IMR-90 (cell line): ENCODE results near the gene CACNA1I. TPM values are rescaled to one million over a fixed set of nuclear protein-coding genes. Genes with fewer than 3 reads are reported as not detected.

Experiments
- ATAC-seq: fragments of 200-7000 bp; cut with Tn5 transposase; 2 replicates; pipeline ENCODE4 v1.9.1; 2020; ENCODE audit warnings: low read depth, mild to moderate bottlenecking, moderate library complexity
- BruUV-seq: library from RNA; stranded (reverse); fragments of 400-500 nt; replicated peaks from 2 replicates; lab custom pipeline; 2021; lab: Mats Ljungman, UMichigan
- CTCF ChIA-PET: fragments of 300-600 bp; formaldehyde crosslinking; extraction: SDS; loops from one replicate; lab custom pipeline; 2021; ENCODE audit warnings: antibody characterized with exemption; lab: Yijun Ruan, JAX
- POLR2A ChIA-PET: fragments of 300-600 bp; sonication (Branson Sonifier 250); formaldehyde crosslinking; loops from one replicate; lab custom pipeline; 2022; ENCODE audit warnings: antibody characterized with exemption; ENCODE audit not compliant: unreplicated experiment; lab: Charles Lee
- DNase-seq: peaks from one replicate; pipeline ENCODE4 v3.0.0; 2013
- H2AFZ ChIP-seq: replicated peaks from 2 replicates; pipeline ENCODE3; 2013; ENCODE audit warnings: low read length, mild to moderate bottlenecking; ENCODE audit not compliant: poor library complexity
- H2AK5ac ChIP-seq: 2 replicates; pipeline ENCODE4 v1.6.1; 2013; ENCODE audit warnings: low read depth, low read length, inconsistent platforms
- H2AK9ac ChIP-seq: replicated peaks from 2 replicates; pipeline ENCODE3; 2013; ENCODE audit warnings: mild to moderate bottlenecking, low read depth, low read length, moderate library complexity; ENCODE audit not compliant: poor library complexity
- H2BK120ac ChIP-seq: 2 replicates; pipeline ENCODE4 v1.6.1; 2013; ENCODE audit warnings: low read depth, low read length, inconsistent platforms
- H2BK15ac ChIP-seq: 3 replicates; pipeline ENCODE4 v1.6.1; 2013; ENCODE audit warnings: low read depth, low read length, inconsistent platforms
- H2BK20ac ChIP-seq: 2 replicates; pipeline ENCODE4 v1.6.1; 2013; ENCODE audit warnings: low read depth, mild to moderate bottlenecking, inconsistent platforms, low read length, moderate library complexity
- H2BK5ac ChIP-seq: 2 replicates; pipeline ENCODE4 v1.6.1; 2013; ENCODE audit warnings: mild to moderate bottlenecking, low read depth, low read length, inconsistent platforms; ENCODE audit not compliant: poor library complexity, severe bottlenecking
- H3K14ac ChIP-seq: replicated peaks from 2 replicates; pipeline ENCODE4 v1.6.1; 2013; ENCODE audit warnings: low read depth, low read length, inconsistent platforms
- H3K18ac ChIP-seq: 2 replicates; pipeline ENCODE4 v1.6.1; 2013; ENCODE audit warnings: low read depth, low read length, control low read depth
- H3K23ac ChIP-seq: 2 replicates; pipeline ENCODE4 v1.6.1; 2013; ENCODE audit warnings: low read depth, low read length, inconsistent platforms
- H3K27ac ChIP-seq: 2 replicates; pipeline ENCODE4 v1.5.1; 2013; ENCODE audit warnings: mild to moderate bottlenecking, control low read depth, low read length; ENCODE audit not compliant: insufficient read depth
- H3K27me3 ChIP-seq: 2 replicates; pipeline ENCODE4 v1.6.1; 2013; ENCODE audit warnings: low read length; ENCODE audit not compliant: control insufficient read depth, insufficient read depth
- H3K36me3 ChIP-seq: 2 replicates; pipeline ENCODE4 v1.6.1; 2013; ENCODE audit warnings: low read length, mixed read lengths; ENCODE audit not compliant: control insufficient read depth, insufficient read depth
- H3K4ac ChIP-seq: 2 replicates; pipeline ENCODE4 v1.6.1; 2013; ENCODE audit warnings: low read depth, low read length, inconsistent platforms
- H3K4me1 ChIP-seq: 2 replicates; pipeline ENCODE4 v1.6.1; 2013; ENCODE audit warnings: low read length, mixed read lengths; ENCODE audit not compliant: control insufficient read depth, insufficient read depth
- H3K4me2 ChIP-seq: 2 replicates; pipeline ENCODE4 v1.6.1; 2013; ENCODE audit warnings: low read depth, mild to moderate bottlenecking, control low read depth, low read length, moderate library complexity
- H3K4me3 ChIP-seq: 2 replicates; pipeline ENCODE4 v1.5.1; 2013; ENCODE audit warnings: low read depth, mild to moderate bottlenecking, control low read depth, low read length, moderate library complexity; ENCODE audit not compliant: insufficient read depth
- H3K56ac ChIP-seq: 2 replicates; pipeline ENCODE4 v1.6.1; 2013; ENCODE audit warnings: low read length, inconsistent platforms; ENCODE audit not compliant: insufficient read depth; ENCODE audit errors: extremely low read depth
- H3K79me1 ChIP-seq, 2 experiments: 2 replicates each; pipeline ENCODE4 v1.6.1; 2013; ENCODE audit warnings: low read length in 2 of 2, inconsistent platforms in 1 of 2, low read depth in 1 of 2
- H3K9ac ChIP-seq: 2 replicates; pipeline ENCODE4 v1.6.1; 2013; ENCODE audit warnings: low read depth, low read length, control low read depth
- H3K9me1 ChIP-seq: 2 replicates; pipeline ENCODE4 v1.6.1; 2013; ENCODE audit warnings: low read length, inconsistent platforms; ENCODE audit not compliant: insufficient read depth
- H3K9me3 ChIP-seq: 2 replicates; pipeline ENCODE4 v1.6.1; 2013; ENCODE audit warnings: low read length; ENCODE audit not compliant: control insufficient read depth, insufficient read depth
- H4K20me1 ChIP-seq: 2 replicates; pipeline ENCODE4 v1.6.1; 2013; ENCODE audit warnings: low read length, inconsistent platforms; ENCODE audit not compliant: insufficient read depth
- H4K5ac ChIP-seq: 2 replicates; pipeline ENCODE4 v1.6.1; 2013; ENCODE audit warnings: mild to moderate bottlenecking, low read depth, low read length, control low read depth
- H4K8ac ChIP-seq, 2 experiments: 2 replicates each; pipeline ENCODE4 v1.6.1; 2013; ENCODE audit warnings: low read depth in 2 of 2, low read length in 2 of 2, control low read depth in 1 of 2, inconsistent platforms in 1 of 2
- H4K91ac ChIP-seq: 2 replicates; pipeline ENCODE4 v1.6.1; 2013; ENCODE audit warnings: low read depth, low read length, inconsistent platforms; ENCODE audit not compliant: insufficient read depth
- BHLHE40 ChIP-seq: fragments of 150-350 bp; IDR thresholded peaks from 2 replicates; pipeline ENCODE4 v1.6.1; 2016; ENCODE audit warnings: mild to moderate bottlenecking, low read depth, low read length
- FOS ChIP-seq: fragments of 150-350 bp; IDR thresholded peaks from 2 replicates; pipeline ENCODE4 v1.6.1; 2016; ENCODE audit warnings: low read depth, low read length
- MAZ ChIP-seq: IDR thresholded peaks from 2 replicates; pipeline ENCODE4 v1.6.1; 2012; ENCODE audit warnings: low read depth, mild to moderate bottlenecking, low read length, improper control_type of control experiment, moderate library complexity, borderline replicate concordance
- POLR2A ChIP-seq: IDR thresholded peaks from 2 replicates; pipeline ENCODE4 v1.6.1; 2012; ENCODE audit warnings: mild to moderate bottlenecking, low read depth, low read length
- RAD21 ChIP-seq: IDR thresholded peaks from 2 replicates; pipeline ENCODE4 v1.6.1; 2012; ENCODE audit warnings: low read length, improper control_type of control experiment
- RCOR1 ChIP-seq: IDR thresholded peaks from 2 replicates; pipeline ENCODE4 v1.6.1; 2012; ENCODE audit warnings: mild to moderate bottlenecking, low read length, improper control_type of control experiment; ENCODE audit not compliant: insufficient replicate concordance
- WGBS, 2 experiments: methylation state at CpG; one replicate each; pipeline versions ENCODE4 v1.1.5 to v1.1.7; 2013; ENCODE audit warnings: missing lambda C conversion rate in 2 of 2; ENCODE audit not compliant: insufficient read length in 1 of 2; ENCODE audit errors: extremely low coverage in 2 of 2; 5-methylcytosine and 5-hydroxymethylcytosine counted together
- dilution Hi-C: fragments of 300-500 bp; cut with HindIII; formaldehyde crosslinking; loops from one replicate; pipeline ENCODE4 v1.14.3; 2018; ENCODE audit warnings: low sequenced_read_pairs; ENCODE audit not compliant: unreplicated experiment
- in situ Hi-C: fragments of 300-500 bp; cut with MboI; formaldehyde crosslinking; loops from 3 replicates; pipeline ENCODE4 v1.14.3; 2019; ENCODE audit warnings: low sequenced_read_pairs, inconsistent platforms, mixed read lengths
- intact Hi-C: fragments of 100-400 bp; cut with micrococcal nuclease; formaldehyde crosslinking; loops from 2 replicates; pipeline ENCODE4 v1.10.0; 2022
- polyA plus RNA-seq, 3 experiments: library from polyadenylated mRNA; depleted of rRNA; stranded (reverse); fragments of >200 nt; gene quantifications; 2 replicates each; pipeline ENCODE4 v1.2.3, GENCODE V29; 2012; ENCODE audit warnings: low replicate concordance in 1 of 3
- total RNA-seq: library from RNA; depleted of rRNA; stranded (reverse); fragments of >200 nt; gene quantifications from 2 replicates; pipeline ENCODE4 v1.2.3, GENCODE V29; 2012
- TF ChIP-seq, protein P1 (sequence below): fragments of 150-350 bp; IDR thresholded peaks from 2 replicates; pipeline ENCODE4 v1.6.1; 2016; ENCODE audit warnings: low read depth, mild to moderate bottlenecking, low read length, moderate library complexity, borderline replicate concordance

Gene CACNA1I
- total and polyA plus RNA-seq, 2 of the 4 experiments (the other 2 are of a cell fraction) = under 0.01 to 0.02 TPM

DNA sequence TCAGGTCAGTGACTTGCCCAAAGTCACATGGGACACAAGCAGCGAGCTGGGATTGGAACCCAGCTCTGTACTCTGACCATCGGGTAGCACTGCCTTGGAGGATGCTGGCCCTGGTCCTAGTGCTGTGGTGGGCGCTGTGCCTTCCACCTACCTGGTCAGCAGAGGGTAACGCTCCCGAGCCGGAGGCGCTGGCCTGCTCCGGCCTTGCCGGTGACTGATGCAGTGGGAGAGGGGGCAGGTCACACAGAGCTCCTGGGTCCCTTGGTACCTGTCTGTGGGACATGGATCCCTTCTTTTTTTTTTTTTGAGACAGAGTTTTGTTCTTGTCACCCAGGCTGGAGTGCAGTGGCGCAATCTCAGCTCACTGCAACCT, 43.0 kb downstream of the CACNA1I start:
- Histone ChIP-seq H3K9ac (no peak overlapping the region), H3K4me3 (no peak overlapping the region), H4K91ac (no peak overlapping the region), H3K9me3 (peaks cover 12% of the 10 kb centered on the region), H3K27ac (no peak overlapping the region), H3K18ac (no peak overlapping the region), H3K56ac (no peak overlapping the region), H3K9me1 (0 out of 2 replicates have a peak, but pooled peaks cover 5% of the 10 kb centered on the region), H2BK20ac (no peak overlapping the region), H4K20me1 (no peaks in the 10 kb centered on the region), H3K4me1 (no peaks in the 10 kb centered on the region), H2BK120ac (no peak overlapping the region), H3K4ac (no peak overlapping the region), H3K27me3 (peaks cover 62% of the 10 kb centered on the region), H3K23ac (no peak overlapping the region), H3K14ac (no peak overlapping the region), H3K36me3 (no peaks in the 10 kb centered on the region), H2BK5ac (no peak overlapping the region), H2AK9ac (no peak overlapping the region), H3K79me1 (no peaks in the 10 kb centered on the region), H4K8ac (no peak overlapping the region), H3K4me2 (no peak overlapping the region), H2AK5ac (no peak overlapping the region), H4K5ac (no peak overlapping the region), H2AFZ (no peak overlapping the region), H2BK15ac (no peak overlapping the region)
- intact Hi-C loops (no loop called here), dilution Hi-C loops (no loop called here), in situ Hi-C loops (no loop called here)
- 77% methylated on average over 6 of the region's 10 CpGs; no CpG with 5 or more reads in 1 of the 2 experiments for WGBS, 2 experiments
- no peak for TF ChIP-seq BHLHE40
- TF ChIP-seq MAZ = no peak
- TF ChIP-seq FOS = no peak
- TF ChIP-seq, protein P1, sequence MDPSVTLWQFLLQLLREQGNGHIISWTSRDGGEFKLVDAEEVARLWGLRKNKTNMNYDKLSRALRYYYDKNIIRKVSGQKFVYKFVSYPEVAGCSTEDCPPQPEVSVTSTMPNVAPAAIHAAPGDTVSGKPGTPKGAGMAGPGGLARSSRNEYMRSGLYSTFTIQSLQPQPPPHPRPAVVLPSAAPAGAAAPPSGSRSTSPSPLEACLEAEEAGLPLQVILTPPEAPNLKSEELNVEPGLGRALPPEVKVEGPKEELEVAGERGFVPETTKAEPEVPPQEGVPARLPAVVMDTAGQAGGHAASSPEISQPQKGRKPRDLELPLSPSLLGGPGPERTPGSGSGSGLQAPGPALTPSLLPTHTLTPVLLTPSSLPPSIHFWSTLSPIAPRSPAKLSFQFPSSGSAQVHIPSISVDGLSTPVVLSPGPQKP = no peak
- TF ChIP-seq POLR2A = no peak
- TF ChIP-seq RAD21 = no peak
- no peak for TF ChIP-seq RCOR1
- POLR2A ChIA-PET = no interaction called here
- no TSS peak for BruUV-seq
- DNase-seq (no peak), ATAC-seq (no peak)
- CTCF ChIA-PET = no interaction called here
